Tibial nerve (tissue), 4 donors: ENCODE data around the gene OSTF1.

Experiments
- CTCF ChIP-seq, 5 experiments: fragments of 200-600 bp in 3 of 5; fragments of 450-650 bp in 2 of 5; sonication (generic) in 3 of 5; IDR thresholded peaks; one replicate each; pipeline ENCODE4 v1.5.1; 2016 to 2019; ENCODE audit warnings: antibody characterized with exemption in 5 of 5, mild to moderate bottlenecking in 3 of 5, moderate library complexity in 2 of 5
- EP300 ChIP-seq, 2 donors: sonication (generic); formaldehyde crosslinking; IDR thresholded peaks; one replicate each; pipeline ENCODE4 v1.6.1; 2017; ENCODE audit warnings: antibody characterized with exemption in 2 of 2, mild to moderate bottlenecking in 1 of 2

- no peak for TF ChIP-seq EP300 (IDR thresholded peaks at IDR 0.05)
- TF ChIP-seq CTCF (IDR thresholded peaks at IDR 0.05) = peak in 3 of 5 experiments; percentile 6 to 37 (median 33)
Measured at GRCh38 chr9:75088646-75089372, 495 bp downstream of the OSTF1 start.
